Erythroblast (primary cell): Measurements from ENCODE around the gene C1QTNF1.

ENCODE experiments used
- GATA1 ChIP-seq: IDR thresholded peaks from 2 replicates; pipeline ENCODE4 v1.6.1; 2011; ENCODE audit warnings: low read depth, mild to moderate bottlenecking, control low read depth, low read length, moderate library complexity
- POLR2A ChIP-seq: IDR thresholded peaks from 2 replicates; pipeline ENCODE4 v1.6.1; 2011; ENCODE audit warnings: mild to moderate bottlenecking, low read length

- TF ChIP-seq POLR2A: no peak
- TF ChIP-seq GATA1: no peak
Measured at GRCh38 chr17:79018370-79018695, 5.6 kb upstream of the C1QTNF1 start.
